ENCODE results near the gene NEDD4L.

DNA sequence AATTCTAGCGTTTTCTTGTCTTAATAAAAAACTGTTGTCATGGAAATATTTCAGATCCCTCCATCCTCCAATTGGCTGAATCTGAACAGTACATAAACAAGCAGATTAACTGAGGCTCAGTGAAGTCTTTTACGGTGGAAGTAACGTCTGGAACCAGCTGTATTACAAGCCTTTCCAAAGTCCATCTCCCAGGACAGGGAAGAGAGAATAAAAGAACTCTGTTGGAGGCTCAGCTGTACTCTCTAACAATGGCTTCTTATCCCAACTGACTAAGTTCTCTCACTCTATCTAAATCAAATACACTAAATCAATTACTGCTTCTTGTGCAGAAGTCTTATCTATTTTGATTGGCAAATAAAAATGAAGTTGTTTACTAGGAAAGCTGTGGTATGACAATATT is 19.9 kb upstream of the NEDD4L start:
- TF ChIP-seq GLIS3 (CRISPR knock-in tag; IDR thresholded peaks at IDR 0.05) (no peak), RARB (CRISPR knock-in tag; IDR thresholded peaks at IDR 0.05) (no peak), OSR1 (CRISPR knock-in tag; IDR thresholded peaks at IDR 0.05) (no peak), ZFP3 (CRISPR knock-in tag; IDR thresholded peaks at IDR 0.05) (no peak), PPARA (CRISPR knock-in tag; IDR thresholded peaks at IDR 0.05; ENCODE audit: borderline replicate concordance) (no peak), ARNTL (CRISPR knock-in tag; IDR thresholded peaks at IDR 0.05; ENCODE audit: borderline replicate concordance, low read depth) (no peak), ISL1 (CRISPR knock-in tag; IDR thresholded peaks at IDR 0.05) (no peak)
- TF ChIP-seq, protein P1, sequence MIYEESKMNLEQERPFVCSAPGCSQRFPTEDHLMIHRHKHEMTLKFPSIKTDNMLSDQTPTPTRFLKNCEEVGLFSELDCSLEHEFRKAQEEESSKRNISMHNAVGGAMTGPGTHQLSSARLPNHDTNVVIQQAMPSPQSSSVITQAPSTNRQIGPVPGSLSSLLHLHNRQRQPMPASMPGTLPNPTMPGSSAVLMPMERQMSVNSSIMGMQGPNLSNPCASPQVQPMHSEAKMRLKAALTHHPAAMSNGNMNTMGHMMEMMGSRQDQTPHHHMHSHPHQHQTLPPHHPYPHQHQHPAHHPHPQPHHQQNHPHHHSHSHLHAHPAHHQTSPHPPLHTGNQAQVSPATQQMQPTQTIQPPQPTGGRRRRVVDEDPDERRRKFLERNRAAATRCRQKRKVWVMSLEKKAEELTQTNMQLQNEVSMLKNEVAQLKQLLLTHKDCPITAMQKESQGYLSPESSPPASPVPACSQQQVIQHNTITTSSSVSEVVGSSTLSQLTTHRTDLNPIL (CRISPR knock-in tag; IDR thresholded peaks at IDR 0.05; ENCODE audit: low read depth): no peak
- TF ChIP-seq, protein P2, sequence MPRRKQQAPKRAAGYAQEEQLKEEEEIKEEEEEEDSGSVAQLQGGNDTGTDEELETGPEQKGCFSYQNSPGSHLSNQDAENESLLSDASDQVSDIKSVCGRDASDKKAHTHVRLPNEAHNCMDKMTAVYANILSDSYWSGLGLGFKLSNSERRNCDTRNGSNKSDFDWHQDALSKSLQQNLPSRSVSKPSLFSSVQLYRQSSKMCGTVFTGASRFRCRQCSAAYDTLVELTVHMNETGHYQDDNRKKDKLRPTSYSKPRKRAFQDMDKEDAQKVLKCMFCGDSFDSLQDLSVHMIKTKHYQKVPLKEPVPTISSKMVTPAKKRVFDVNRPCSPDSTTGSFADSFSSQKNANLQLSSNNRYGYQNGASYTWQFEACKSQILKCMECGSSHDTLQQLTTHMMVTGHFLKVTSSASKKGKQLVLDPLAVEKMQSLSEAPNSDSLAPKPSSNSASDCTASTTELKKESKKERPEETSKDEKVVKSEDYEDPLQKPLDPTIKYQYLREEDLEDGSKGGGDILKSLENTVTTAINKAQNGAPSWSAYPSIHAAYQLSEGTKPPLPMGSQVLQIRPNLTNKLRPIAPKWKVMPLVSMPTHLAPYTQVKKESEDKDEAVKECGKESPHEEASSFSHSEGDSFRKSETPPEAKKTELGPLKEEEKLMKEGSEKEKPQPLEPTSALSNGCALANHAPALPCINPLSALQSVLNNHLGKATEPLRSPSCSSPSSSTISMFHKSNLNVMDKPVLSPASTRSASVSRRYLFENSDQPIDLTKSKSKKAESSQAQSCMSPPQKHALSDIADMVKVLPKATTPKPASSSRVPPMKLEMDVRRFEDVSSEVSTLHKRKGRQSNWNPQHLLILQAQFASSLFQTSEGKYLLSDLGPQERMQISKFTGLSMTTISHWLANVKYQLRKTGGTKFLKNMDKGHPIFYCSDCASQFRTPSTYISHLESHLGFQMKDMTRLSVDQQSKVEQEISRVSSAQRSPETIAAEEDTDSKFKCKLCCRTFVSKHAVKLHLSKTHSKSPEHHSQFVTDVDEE (CRISPR knock-in tag; IDR thresholded peaks at IDR 0.05): no peak
- TF ChIP-seq, protein P3, sequence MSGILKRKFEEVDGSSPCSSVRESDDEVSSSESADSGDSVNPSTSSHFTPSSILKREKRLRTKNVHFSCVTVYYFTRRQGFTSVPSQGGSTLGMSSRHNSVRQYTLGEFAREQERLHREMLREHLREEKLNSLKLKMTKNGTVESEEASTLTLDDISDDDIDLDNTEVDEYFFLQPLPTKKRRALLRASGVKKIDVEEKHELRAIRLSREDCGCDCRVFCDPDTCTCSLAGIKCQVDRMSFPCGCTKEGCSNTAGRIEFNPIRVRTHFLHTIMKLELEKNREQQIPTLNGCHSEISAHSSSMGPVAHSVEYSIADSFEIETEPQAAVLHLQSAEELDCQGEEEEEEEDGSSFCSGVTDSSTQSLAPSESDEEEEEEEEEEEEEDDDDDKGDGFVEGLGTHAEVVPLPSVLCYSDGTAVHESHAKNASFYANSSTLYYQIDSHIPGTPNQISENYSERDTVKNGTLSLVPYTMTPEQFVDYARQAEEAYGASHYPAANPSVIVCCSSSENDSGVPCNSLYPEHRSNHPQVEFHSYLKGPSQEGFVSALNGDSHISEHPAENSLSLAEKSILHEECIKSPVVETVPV (CRISPR knock-in tag; IDR thresholded peaks at IDR 0.05): no peak
